Medulla oblongata (tissue), 1 donor: ENCODE measurements around the gene CHCHD6.
A peak's percentile ranks its signal among the peaks of the same experiment; 100 is the strongest.

Experiments used
- DNase-seq: peaks from one replicate; pipeline ENCODE4 v3.0.0-alpha.2; 2015; ENCODE audit errors: extremely low spot score

Gene CHCHD6

DNA sequence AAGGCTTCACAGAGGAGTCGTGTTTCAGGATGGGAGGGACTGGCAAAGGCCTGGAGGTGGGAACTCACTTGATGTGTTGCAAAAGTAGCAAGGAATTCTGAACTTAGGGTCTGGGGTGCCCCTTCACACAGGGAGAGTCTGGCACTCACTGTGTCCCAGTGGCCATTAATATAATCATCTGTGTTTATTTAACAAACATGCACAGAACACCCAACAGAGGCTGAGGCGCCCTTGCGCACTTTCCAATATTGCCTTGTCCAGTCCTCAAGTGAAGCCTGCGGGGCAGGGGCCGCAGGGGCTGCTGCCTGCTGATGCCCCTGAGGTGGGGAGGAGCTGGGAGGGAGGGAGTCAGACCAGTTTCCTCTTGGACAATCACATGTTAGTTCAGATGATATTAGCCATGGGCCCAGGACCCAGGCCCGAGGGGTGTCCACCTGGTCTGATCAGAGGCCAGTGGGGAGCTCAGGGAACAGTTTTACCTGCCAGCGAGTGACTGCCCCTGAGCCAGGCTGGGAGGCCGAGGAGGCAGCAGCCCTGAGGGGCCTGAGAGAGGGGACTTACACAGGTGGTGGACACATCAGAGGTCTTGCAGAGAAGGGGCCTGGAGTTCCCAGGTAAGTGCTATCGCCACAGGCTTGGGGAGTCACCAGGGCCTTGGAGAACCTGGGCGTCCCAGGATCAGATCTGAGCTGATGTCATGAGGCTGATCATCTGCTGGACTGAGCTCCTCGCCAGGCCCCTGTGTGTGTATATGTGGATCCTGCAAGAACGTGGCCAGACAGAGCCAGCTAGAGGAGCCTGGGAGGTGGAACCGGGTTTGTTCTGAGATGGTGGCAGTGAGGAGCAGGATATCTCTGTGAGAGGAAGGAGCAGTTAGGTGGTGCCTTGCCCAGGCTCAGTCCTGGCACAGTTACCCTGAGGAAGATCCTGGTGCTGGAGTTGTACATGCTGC is 35.3 kb upstream of the CHCHD6 start:
- DNase-seq = no peak

DNA sequence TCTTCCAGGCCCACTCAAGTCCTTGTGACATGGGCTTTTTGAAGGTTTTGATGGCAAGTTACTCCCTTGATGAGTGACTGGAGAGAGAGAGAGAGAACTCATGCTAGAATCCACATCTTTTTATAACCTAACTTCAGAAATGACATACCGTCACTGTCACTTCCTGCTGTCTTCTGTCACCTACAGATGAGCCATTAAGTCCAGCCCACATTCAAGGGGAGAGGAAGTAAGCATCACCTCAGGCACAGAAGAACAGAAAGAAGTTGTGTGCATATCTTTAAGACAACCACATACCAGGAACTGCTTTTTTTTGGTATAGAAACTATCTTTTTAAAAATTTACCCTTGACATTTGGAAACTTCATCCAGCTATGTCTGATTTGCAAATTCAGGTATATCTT is 32.5 kb upstream of the CHCHD6 start:
- no peak for DNase-seq

GRCh38 chr3:126672340-126672739 is 31.7 kb upstream of the CHCHD6 start:
- DNase-seq = no peak

- DNase-seq = no peak
Measured at GRCh38 chr3:126672741-126673140, 31.3 kb upstream of the CHCHD6 start.

DNA sequence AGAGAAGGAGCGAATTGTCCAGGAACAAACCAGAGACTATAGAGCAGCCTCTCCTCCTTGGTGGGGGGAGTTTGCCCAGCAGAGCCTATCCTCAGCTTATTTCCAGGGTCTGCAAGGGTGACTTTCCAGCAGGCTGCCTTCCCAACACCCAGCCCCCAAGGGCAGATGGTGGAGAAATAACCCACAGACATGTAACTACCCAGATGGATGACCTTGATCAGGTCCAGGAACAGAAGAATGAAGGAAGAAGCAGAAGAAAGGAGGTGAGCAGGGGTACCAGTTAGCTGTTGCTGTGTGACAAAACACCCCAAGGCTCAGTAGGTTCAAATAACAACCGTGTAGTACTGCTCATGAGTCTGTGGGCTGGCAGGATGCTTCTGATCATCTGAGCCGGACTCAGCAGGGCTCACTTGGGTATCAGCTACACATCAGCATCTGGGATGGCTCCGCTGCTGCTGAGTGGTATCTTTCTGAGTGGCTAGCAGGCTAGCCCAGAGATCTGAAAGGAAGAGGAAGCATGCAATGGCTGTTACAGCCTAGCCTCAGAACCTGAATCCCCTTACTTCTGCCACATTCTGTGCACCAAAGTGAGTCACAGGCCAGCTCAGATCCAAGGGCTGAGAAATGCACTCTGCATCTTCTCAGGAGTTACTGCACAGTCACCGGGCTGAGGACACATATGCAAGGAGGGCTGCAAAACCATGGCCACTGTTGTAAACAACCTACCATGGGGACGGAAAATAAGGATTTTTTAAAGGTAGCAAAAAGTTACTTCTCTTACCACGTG is 26.9 kb upstream of the CHCHD6 start:
- DNase-seq = no peak

- DNase-seq = no peak
Measured at GRCh38 chr3:126677862-126678503, 26.1 kb upstream of the CHCHD6 start.

- DNase-seq = no peak
Measured at GRCh38 chr3:126678693-126679317, 25.2 kb upstream of the CHCHD6 start.

- peak; percentile 81 for DNase-seq
Measured at GRCh38 chr3:126679318-126679751, 24.7 kb upstream of the CHCHD6 start.

- DNase-seq = no peak
Measured at GRCh38 chr3:126679831-126680666, 24.0 kb upstream of the CHCHD6 start.

DNA sequence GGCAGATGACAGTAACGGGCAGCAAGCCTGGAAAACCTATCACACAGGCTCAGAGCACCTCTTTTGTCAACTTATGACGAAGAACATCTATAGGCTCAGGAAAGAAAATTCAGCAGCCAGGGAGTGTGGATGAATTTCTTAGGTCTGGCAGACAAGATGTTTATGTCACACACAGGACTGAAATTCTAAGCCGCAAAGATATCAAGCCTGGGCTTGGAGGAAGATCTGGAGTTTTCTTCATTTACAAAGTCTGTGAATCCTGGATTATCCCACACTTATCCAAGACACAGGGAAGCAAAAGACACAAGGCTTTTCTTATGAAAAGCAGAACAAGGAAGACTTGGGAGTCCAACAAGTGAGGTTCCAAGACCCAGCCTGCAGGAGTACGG is 23.4 kb upstream of the CHCHD6 start:
- no peak for DNase-seq

DNA sequence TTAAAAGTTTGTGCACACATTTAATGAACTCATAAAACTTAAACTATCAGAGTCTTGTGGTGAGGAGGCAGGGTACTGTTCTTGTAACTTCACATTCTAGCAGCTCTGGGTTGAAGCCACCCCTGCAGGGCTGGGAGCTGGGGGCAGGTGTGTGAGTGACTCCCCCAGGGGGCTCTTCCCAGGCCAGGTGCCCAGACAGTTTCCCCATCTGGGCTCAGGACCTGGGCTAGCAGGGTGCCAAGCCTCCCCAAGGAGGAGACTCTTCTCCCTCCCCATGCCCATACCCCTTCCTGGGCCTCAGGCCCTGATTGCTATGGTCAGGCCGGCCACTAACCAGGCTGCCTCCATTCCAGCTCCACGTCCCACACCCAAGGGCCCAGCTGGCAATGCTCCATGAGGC is 22.0 kb upstream of the CHCHD6 start:
- no peak for DNase-seq

- no peak for DNase-seq
Measured at GRCh38 chr3:126683069-126683468, 21.0 kb upstream of the CHCHD6 start.

GRCh38 chr3:126684218-126684751 is 19.8 kb upstream of the CHCHD6 start:
- DNase-seq = no peak

- no peak for DNase-seq
Measured at GRCh38 chr3:126685021-126685420, 19.0 kb upstream of the CHCHD6 start.

GRCh38 chr3:126685493-126685892 is 18.5 kb upstream of the CHCHD6 start:
- DNase-seq = no peak

GRCh38 chr3:126691765-126692164 is 12.3 kb upstream of the CHCHD6 start:
- DNase-seq = no peak

GRCh38 chr3:126692858-126693257 is 11.2 kb upstream of the CHCHD6 start:
- DNase-seq = no peak

DNA sequence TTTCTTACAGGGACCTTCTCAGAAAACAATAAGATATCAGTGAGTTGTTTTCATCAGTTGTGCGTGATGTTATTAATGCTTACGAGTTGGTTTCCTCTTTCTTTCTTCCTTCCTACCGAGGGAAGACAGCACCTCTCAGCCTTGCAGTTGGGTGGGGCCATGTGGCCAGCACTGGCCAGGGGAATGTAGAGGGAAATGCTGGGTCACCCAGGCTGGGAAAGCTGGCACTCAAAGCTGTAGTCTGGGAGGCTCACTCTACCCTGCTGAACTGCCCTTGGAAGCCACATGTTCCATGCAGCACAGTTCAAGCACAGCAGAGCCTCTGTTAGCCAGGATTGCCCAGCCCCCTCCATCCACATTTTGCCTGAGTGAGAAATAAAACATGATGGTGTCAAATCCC is 10.1 kb upstream of the CHCHD6 start:
- no peak for DNase-seq

DNA sequence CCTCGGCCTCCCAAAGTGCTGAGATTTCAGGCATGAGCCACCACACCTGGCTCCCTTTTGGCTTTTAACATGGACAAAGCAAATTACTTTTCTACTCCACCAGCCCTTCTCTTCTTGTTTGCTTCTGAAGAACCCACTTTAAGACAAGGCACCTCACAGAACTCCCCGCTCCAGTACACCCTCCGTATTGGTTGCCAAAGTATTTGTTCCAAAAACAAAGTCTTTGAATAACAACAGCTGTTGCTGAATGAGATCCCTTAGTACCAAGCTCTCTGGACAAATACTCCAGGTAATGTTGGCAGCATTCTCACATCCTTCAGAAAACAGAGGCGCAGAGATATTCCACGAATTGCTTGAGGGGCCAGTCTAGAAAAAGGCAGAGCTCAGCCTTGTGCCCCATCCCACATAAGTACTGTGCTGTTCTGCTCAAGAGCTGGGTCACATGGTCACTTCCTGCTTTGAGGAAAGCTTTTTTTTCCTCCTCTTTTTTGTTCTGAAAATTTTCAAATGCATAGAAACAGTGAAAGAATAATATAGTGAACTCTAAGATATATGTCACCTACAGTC is 7.3 kb upstream of the CHCHD6 start:
- DNase-seq = no peak

DNA sequence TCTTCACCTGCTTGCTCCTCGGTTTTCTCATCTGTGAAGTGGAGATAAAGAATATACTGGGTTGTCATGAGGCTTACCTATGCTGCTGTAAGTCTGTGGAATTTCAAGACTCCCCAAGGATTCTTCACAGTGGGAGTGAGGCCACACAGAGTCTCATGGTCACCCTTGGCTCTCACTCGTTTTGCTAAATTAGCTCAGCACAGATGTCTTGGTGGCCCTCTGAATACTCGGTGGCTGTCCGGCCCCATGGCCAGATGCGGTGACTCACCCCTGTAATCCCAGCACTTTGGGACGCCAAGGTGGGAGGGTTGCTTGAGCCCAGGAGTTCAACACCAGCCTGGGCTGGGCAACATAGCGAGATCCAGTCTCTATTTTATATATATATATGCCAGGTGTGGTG is 5.0 kb upstream of the CHCHD6 start:
- no peak for DNase-seq
